ENCODE measurements around the gene GRAP.
"Not testable (repeated sequence)": the region's sequence is repeated elsewhere in the genome, so short reads cannot be mapped to it uniquely, and the experiment has no call there.

- not testable (repeated sequence) for TF ChIP-seq POLR2A (IDR thresholded peaks at IDR 0.05)
- TF ChIP-seq, protein P1, sequence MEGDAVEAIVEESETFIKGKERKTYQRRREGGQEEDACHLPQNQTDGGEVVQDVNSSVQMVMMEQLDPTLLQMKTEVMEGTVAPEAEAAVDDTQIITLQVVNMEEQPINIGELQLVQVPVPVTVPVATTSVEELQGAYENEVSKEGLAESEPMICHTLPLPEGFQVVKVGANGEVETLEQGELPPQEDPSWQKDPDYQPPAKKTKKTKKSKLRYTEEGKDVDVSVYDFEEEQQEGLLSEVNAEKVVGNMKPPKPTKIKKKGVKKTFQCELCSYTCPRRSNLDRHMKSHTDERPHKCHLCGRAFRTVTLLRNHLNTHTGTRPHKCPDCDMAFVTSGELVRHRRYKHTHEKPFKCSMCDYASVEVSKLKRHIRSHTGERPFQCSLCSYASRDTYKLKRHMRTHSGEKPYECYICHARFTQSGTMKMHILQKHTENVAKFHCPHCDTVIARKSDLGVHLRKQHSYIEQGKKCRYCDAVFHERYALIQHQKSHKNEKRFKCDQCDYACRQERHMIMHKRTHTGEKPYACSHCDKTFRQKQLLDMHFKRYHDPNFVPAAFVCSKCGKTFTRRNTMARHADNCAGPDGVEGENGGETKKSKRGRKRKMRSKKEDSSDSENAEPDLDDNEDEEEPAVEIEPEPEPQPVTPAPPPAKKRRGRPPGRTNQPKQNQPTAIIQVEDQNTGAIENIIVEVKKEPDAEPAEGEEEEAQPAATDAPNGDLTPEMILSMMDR (IDR thresholded peaks at IDR 0.05) = not testable (repeated sequence)
These were observed 753 bp upstream of the GRAP start for GRCh38 chr17:19047510-19047909.
